ENCODE data around the gene HHATL.

Gene HHATL

DNA sequence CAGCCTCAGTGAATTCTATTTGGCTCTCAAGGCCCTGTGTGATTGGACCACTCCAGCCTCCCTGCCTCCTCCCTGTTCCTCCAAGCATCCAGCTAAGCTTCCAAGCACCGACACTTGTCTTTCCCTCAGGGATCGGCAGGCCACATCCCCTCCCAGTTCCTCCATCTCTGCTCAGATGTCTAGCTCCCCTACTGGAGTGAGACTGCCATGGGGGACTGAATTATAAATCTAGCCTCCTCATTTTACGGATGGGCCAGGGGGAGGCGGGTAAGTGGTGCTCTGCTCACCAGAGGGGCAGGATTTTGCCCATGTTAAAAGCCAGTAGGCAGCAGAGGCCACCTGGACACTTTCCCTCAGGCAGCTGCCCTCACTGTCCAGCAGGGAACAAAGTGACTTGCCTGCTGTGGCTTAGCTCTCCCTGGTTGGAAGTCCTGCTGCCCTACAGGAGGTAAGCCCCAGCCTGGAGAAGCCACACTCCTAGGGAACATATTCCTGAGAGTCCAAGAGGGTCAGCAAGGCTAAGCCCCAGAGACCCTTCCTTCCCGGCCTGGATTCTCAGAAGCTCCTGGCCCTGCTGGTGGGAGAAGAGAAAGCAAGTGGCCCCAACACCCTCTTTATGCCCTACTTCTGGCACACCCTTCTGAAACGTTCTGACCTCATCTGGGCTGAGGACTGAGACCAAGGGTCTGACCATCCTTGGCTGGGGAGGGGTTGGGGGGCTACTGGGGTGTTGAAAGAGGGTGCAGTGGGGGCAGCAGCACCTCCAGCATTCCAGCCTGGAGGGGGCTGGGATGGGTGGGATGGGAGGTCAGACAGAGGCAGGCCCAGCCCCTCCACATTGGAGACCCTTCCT lies 9.1 kb upstream of the HHATL start:
- no peak for DNase-seq

- no peak for DNase-seq
Measured at GRCh38 chr3:42710323-42711021, 7.9 kb upstream of the HHATL start.

DNA sequence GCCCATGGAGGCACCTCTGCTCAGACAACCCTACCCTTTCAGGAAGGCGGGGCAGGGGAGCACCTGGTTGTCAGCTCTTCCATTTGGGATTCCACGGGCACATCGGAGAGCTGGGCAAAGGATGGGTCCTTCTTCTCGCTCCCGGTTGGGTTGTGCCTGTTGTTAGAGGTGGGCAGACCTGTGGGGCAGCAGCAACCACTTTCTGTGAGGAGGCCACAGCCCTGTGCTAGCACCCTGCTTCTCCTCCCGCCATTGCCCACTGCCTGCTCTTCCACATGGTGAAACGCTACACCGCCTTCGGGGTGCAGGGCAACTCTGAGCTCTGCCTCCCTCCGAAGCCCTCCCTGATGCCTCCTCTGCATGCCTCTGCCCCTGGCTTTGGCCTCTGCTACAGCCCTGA lies 7.0 kb upstream of the HHATL start:
- no peak for DNase-seq

DNA sequence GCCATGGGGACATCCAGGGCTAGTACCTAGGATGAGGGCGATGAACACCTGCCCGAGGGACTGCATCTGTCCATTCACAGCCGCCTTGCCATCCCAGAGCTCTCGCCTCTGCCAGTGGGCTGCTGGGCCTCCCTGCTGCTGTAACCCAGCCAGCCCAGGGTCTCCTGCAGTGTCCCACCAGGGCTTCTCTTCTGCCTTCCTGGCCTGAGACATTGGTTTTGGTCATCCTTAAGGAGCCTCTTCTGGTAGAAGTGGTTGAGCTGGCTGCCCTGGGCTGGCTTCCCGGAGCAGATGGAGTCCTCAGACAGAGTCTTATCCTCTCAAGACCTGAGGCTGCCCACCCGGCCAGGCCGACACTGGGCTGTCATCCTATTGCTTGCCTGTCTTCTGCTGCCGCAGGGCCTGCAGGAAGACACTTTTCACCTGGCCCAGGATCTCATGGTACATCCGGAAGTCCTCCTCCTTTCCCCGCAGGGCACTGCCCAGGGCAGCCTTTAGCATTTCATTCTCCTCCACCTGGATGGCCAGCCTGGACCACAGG lies 6.1 kb upstream of the HHATL start:
- DNase-seq, result no peak

DNA sequence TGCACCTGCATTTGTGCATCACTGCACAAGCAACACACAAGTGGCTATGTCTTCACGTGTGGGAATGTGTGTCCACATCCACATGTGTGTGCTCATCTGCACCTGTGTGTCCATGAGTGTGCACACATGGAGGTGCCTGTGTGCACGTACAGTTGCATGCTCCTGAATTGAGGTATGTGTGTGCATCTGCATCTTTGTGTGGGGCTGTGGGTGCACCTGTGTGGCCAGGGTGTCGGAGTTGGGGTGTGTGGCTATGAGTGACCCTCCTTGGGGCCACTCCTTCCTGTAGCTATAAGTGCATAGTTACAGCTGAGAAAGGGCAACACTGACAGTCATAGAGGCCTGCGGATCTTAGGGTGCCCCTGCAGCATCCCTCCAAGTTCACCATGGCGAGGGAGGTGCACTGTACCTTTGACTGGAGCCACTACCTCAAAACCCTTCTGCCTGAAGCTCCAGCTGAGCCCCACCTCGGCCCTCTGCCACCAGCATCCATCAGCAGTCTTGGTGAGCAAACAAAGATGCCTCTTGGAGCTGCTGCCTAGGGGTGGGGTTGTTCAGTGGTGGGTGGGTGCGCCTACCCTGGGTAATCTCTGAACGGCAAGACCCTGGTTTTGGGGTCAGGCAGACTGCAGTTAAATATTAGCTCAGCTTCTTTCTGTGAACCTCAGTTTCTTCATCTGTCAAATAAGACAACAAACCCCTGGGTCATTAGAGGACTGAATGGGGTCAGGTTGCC lies 5.2 kb upstream of the HHATL start:
- DNase-seq, result no peak

GRCh38 chr3:42706721-42707619 lies 4.4 kb upstream of the HHATL start:
- DNase-seq, result no peak

- no peak for DNase-seq
Measured at GRCh38 chr3:42705962-42706585, 3.5 kb upstream of the HHATL start.

DNA sequence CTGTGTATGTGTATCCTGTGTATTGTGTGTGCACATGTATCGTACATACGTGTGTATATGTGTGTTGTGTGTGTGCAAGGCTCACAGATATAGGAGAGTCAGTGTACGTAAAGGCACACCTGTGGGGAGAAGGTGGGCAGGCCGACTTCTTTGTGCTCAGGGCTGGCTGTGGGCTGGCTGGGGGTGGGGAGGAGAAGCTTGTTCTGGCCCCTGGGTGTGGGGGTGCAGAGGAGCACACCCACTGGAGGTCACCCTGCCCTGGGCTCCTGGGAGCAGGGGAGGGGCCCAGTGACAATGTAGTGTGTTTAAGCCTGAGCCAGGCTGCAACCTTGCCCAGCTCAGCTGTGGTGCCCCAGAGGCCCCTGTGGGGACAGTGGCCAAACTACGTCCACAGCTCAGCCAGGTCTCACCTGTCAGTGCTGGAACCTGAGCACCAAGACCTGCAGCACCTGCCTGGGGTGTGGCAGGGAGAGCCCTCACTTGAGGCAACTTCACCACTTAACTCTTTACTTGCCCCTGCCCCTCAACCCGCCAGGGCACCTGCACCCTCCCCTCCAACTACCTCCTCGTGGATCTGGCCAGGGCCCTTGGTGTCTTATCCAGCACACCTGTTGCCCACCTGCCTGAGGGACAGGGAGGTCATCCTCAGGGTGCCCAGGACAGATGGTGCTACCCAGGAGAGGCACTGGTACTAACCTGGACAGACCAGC lies 2.6 kb upstream of the HHATL start:
- DNase-seq, result no peak

GRCh38 chr3:42704136-42704841 lies 1.7 kb upstream of the HHATL start:
- DNase-seq, result no peak

- DNase-seq, result no peak
Measured at GRCh38 chr3:42703695-42704025, 1.1 kb upstream of the HHATL start.

- DNase-seq, result no peak
Measured at GRCh38 chr3:42702982-42703694, 540 bp upstream of the HHATL start.

- DNase-seq, result peak; percentile 29
Measured at GRCh38 chr3:42701371-42702065, 1.1 kb downstream of the HHATL start.

DNA sequence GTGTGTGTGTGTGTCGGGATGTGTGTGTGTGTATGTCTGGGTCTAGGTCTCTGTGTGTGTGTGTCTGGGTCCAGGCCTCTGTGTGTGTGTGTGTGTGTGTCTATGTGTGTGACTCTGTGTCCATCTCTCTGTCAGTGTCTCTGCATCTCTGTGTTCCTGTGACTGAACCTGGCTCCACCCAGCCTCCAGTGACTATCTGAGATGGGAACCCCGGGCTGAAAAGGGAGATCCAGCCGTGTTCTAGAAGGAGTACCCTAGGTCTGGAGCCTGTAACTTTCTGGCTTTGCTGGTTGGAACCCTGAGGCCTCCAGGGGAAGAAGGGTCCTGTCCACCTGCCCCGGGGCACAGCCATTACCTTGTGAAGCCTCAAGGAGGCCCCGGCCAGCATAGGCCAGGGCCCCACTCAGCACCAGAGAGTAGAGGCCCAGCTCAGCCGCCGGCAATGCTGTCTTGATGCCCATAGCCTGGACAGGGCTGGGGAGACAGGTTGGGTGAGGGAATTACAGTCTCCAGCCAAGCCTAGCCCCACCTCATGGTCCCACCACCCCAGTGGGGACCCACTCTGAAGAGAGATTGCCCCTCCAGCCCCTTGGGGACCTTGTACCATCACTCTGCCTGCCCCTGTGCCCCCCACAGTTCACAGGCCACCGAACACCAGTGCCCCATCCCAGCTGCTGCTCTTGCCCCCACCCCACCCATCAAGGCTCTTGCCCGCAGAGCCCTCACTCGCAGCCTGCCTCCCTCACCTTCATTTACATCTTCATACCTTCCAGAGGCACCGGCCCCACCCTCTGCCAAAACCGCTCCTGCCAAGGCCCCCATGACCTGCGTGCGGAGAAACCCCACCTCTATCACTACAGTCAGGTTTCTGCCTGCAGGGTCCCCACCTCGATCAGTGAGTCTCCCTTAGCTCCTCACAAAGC lies 2.0 kb downstream of the HHATL start:
- no peak for DNase-seq

DNA sequence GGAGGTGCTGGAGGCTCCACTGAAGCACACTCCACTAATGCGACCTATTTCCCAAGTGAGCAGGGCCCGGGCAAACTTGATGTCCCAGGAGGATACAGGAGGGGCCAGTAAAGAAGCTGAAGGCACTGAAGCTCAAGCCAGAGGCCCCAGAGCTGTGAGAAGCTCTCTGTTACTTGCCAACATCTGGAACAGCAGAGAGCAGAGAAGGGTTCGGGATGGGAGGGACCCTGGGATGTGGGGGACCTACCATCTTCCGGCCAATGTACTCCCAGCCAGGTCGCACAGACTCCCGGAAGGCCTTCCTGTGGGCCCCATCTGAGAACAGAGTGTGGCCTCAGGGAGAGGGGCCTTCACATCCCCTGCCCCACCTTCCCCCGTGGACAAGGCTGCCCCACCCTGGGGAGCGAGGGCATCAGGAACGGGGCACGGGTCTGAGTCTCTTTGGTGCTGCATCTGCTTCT lies 3.1 kb downstream of the HHATL start:
- no peak for DNase-seq

GRCh38 chr3:42698911-42699230 lies 3.7 kb downstream of the HHATL start:
- no peak for DNase-seq

GRCh38 chr3:42698216-42698910 lies 4.2 kb downstream of the HHATL start:
- DNase-seq, result no peak

GRCh38 chr3:42697289-42698051 lies 5.1 kb downstream of the HHATL start:
- DNase-seq, result no peak

Data from HCEC 1CT (cell line).